ENCODE measurements around the gene CERT1.

GRCh38 chr5:75491621-75492020, 19.8 kb downstream of the CERT1 start:
- no peak for TF ChIP-seq POLR2A (IDR thresholded peaks at IDR 0.05)
- TF ChIP-seq CTCF (IDR thresholded peaks at IDR 0.05), result no peak
- no peak for TF ChIP-seq POLR2AphosphoS5 (IDR thresholded peaks at IDR 0.05)

All from prostate gland (tissue), 2 donors.